KOPT-K1 (cell line): ENCODE data around the gene IRX5.

Experiments
- H3K27ac ChIP-seq: fragments of 200-600 bp; sonication (generic); 2 replicates; pipeline ENCODE4 v1.5.1; 2016; ENCODE audit warnings: antibody characterized with exemption, mild to moderate bottlenecking, low read depth, low read length; ENCODE audit not compliant: poor library complexity, severe bottlenecking
- H3K36me3 ChIP-seq: fragments of 200-600 bp; sonication (generic); 2 replicates; pipeline ENCODE4 v1.5.1; 2017; ENCODE audit warnings: antibody characterized with exemption, mild to moderate bottlenecking, low read length, moderate library complexity; ENCODE audit not compliant: insufficient read depth
- H3K9me3 ChIP-seq: fragments of 200-600 bp; sonication (generic); 2 replicates; pipeline ENCODE4 v1.5.1; 2017; ENCODE audit warnings: antibody characterized with exemption, low read length, mild to moderate bottlenecking; ENCODE audit not compliant: insufficient read depth, poor library complexity, severe bottlenecking

IRX5 gene

DNA sequence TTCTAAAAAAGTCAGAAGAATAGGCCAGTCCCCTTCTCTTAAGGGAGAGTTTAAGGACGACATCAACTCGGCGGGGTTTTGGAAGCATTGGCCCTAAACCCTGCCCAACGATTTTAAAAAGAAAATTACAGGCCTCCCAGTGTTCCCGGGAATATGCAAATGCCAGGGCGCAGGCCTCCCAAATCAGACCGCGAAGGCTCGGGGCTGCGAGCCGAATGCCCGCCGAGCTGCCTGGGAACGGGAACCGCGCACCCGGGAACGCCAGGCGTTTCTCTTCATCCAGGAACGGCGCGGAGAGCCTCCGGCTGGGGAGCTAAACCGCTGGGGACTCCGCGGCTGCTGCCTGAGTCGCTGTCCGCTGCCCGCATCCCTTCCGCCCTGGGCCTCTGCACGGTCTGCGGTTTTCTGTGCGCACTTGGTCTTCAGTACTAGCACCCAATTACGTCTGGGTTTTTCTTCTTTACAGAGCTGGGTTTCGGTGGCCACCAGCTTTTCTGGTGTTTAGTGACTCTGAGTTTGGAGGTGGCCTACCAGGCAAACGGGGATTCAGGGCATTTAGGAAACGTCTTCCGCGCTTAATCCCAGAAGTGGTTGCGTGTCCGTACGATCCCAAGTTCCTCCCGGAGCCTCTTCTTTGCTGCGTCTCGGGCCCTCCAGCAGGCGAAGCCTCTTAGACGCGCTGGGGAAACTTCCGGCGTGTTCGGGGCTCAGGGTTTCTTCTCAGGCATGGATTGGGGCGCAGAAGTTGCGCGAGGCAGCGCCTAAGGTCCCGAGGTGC is 5.7 kb downstream of the IRX5 start:
- peaks cover 63% of the 10 kb centered on the region for H3K36me3 ChIP-seq
- H3K27ac ChIP-seq, result no peak overlapping the region
- H3K9me3 ChIP-seq, result peaks cover 38% of the 10 kb centered on the region

DNA sequence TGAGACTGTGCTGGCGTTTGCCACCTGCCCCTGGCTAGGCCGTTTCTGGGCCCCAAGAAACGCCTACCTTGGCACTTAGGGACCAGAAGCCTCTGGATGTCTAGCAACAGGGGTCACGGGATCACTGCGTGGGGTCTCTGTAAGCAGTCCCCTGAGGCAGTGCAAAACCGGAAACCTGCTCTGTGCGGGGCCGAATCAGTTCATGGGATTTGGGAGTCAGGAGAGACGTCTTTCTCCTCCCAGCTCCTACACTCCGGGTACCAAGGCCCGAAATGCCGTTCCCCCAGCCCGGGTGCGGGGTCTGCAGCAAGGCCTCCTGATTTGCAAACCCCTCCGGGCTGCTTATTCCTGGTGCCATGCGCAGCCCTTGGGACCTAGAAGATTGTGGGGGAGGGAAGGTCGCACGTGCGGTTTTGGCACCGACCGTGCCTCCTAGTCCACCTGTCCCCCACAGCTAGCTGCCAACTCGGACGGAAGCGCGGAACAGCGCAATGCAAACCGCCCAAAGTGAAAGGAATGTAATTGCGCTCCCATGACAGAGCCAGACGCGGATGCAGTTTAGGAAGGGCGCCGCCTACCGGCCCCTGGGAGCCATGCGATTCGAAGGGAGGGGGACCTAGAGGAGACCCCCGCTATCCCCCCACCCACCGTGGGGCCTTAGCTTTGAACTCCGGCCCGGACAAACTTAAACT is 6.5 kb downstream of the IRX5 start:
- Histone ChIP-seq H3K9me3 (peaks cover 38% of the 10 kb centered on the region), H3K36me3 (peaks cover 63% of the 10 kb centered on the region), H3K27ac (no peak overlapping the region)

DNA sequence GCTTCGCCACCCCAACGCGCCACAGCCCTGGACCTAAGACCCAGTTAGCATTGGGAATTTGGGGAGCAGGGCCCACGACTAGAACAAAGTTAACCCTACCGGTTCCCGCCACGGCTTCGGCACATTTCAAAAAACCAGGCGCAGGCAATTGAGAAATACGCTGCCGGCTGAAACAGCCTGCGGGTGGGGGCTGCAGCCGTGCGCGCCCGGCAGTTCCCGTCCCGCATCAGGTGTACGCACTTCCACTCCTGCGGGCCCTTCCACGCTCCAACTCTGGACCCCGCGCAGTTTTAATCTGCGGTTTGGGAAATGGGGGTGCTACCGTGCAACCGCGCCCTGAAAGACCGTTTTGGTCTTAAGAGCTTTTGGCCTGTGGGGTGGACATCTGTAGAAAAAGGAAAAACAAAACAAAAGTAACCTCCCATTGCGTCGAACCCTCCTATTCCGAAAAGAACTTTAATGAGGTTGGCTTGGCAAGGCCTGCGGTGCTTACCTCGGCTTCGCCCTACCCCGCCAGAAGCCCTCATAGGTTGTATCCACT is 7.1 kb downstream of the IRX5 start:
- Histone ChIP-seq H3K27ac (no peak overlapping the region), H3K36me3 (peaks cover 61% of the 10 kb centered on the region)

DNA sequence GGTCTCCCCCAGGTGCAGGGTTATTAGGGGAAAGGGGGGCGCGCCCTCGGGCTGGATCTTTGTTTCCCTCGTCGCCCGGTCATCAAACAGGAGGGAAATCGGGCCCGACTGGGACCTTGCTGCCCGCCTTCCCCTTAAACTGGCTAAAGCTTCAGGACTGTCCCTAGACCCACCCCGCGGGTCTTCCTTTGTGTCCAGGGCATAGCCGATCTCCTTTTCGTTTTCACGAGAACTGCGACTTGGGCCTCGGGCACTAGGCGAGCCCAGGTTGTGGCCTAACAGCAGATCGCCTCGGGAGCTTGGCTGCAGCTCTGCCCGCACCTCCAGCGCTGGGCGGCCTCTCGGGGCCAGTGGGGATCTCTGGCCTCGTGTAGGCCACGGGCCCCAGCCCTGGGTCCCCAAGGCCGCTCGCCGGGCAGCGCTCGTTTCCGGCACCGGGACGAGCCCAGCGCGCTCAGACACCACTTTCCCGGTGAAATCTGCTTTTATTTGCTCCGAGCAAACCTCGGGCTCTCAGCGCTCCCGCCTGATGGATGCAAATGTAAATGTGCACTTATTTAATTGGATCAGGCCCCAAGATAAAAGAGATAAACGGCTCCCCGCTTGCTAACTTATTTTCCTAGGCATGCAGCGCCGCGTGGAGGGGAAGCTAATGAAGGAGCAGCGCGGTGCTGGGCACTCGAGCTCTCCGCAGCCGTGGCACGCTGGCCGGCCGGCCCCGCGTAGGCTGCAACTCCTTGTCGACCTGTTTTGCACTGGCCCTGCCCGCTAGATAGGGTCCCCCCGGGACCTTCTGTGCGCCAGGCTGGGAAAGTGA is 7.8 kb downstream of the IRX5 start:
- Histone ChIP-seq H3K27ac (no peak overlapping the region), H3K36me3 (peaks cover 56% of the 10 kb centered on the region), H3K9me3 (peaks cover 36% of the 10 kb centered on the region)

More for the DNA sequence above, 7.1 kb downstream of the IRX5 start:
- peaks cover 38% of the 10 kb centered on the region for H3K9me3 ChIP-seq

DNA sequence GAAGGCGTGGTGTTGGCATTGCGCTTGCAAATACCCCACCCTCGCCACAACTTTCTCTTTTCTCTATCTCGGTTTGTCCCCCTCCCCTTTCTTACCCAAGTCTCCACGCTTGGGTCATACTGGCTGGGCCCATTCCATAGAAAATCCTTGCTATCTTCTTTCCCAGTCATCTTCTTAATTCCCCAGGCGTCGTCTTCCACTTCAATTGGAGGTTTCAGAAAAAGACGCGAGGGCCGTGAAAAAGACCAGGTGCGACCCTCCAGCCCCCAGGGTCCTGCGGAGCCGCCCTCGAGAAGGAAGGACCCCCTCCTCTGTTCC is 8.3 kb downstream of the IRX5 start:
- Histone ChIP-seq H3K9me3 (peaks cover 30% of the 10 kb centered on the region), H3K27ac (no peak overlapping the region), H3K36me3 (peaks cover 50% of the 10 kb centered on the region)

DNA sequence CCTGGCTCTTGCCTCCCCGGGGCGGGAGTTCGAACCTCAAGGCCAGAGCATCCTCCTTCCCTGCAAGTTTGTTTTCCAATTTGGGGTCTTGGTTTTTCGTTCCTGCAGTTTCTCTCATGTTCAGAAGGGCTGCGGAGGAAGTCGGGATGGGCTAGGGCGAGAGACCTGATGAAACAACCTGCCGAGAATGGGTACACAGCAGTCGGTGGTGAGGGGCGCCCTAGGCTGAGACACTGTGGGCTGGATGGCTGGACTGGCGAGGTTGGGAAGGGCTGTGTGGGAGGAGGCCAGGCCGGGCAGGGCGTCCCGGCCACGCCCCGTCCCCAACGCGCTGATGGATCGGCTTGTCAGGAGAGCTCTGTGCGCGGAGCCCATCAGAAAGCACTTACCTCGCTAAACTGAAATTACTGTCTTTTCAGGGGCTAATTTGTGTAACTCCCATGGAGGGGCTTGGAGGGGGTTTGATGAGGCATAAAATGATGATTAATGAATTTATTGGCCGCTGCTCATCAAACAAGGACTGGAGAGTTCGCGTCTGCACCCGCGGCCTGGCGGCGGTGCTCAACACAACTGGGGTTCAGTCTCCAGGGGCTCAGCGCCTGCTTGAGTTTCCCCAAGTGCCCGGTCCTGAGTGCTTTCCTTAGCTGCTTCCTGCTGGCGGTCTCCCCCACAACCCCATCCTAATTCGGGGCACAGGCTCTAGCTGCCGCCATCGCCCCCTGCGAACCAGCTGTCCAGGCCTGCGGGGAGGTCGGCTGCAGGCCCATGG is 9.0 kb downstream of the IRX5 start:
- Histone ChIP-seq H3K36me3 (peaks cover 43% of the 10 kb centered on the region), H3K27ac (no peak overlapping the region)

DNA sequence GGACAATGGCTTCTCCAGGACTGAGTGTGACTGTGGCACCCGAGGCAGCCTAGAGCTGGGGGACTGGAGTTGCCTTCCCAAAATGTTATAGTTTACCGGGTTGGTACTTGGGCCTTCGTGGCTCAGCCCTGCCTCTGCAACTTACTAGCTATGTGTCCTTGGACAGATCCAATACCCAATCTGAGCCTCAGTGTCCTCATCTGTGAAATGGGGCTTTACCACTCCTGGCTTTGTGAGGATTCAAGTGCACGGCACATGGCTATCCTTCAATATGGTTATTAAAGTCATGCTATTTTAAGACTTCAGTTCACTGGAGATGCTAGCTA is 9.6 kb downstream of the IRX5 start:
- Histone ChIP-seq H3K9me3 (peaks cover 21% of the 10 kb centered on the region), H3K27ac (no peak overlapping the region), H3K36me3 (peaks cover 37% of the 10 kb centered on the region)

More for the DNA sequence above, 9.0 kb downstream of the IRX5 start:
- peaks cover 26% of the 10 kb centered on the region for H3K9me3 ChIP-seq

DNA sequence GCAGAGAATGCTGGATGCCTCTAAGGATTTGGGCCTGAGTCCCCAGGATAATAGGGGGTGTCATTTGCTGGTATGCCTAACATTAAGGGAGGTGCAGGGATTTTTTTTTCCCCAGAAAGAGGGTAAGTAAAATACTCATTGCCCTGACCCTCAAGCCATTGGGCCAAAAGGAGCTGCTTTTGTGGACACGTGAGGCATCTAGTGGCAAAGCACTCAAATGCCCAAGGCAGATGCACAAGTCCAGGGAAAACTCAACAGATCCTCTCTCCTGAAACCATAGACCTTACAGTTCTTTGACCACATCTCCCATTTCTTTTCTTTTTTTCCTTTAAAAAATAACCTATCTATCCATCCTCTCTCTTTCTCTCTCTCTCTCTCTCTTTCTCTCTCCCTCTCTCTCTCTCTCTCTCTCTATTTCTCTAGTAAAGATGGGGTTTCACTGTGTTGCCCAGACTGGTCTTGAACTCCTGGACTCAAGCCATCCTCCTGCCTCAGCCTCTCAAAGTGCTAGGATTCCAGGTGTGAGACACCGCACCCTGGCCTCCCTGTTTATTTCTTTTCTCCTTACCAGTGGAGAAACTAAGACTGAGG is 11.8 kb downstream of the IRX5 start:
- peaks cover 15% of the 10 kb centered on the region for H3K36me3 ChIP-seq

DNA sequence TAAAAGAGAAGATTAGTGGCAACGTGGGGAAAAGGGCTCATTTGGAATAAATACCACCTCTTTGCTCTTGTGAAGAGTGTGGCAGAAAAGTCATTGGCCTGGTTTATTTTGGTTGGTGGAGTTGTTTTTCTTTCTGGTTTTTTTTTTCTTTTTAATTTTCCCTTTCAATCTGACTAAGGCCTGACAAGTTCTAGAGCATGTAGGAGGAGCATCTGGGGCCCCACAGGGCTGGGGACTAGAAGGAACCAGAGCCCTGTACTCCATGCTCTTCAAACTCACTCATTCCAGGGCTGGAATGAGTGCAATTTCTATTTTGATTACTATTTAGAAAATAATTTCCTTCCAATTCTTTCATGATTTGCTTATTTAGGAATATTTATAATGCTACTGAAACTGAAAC is 13.3 kb downstream of the IRX5 start:
- peaks cover 7% of the 10 kb centered on the region for H3K36me3 ChIP-seq
- H3K27ac ChIP-seq, result no peak overlapping the region
- no peaks in the 10 kb centered on the region for H3K9me3 ChIP-seq

More for the DNA sequence above, 11.8 kb downstream of the IRX5 start:
- Histone ChIP-seq H3K9me3 (peaks cover 6% of the 10 kb centered on the region), H3K27ac (no peak overlapping the region)

DNA sequence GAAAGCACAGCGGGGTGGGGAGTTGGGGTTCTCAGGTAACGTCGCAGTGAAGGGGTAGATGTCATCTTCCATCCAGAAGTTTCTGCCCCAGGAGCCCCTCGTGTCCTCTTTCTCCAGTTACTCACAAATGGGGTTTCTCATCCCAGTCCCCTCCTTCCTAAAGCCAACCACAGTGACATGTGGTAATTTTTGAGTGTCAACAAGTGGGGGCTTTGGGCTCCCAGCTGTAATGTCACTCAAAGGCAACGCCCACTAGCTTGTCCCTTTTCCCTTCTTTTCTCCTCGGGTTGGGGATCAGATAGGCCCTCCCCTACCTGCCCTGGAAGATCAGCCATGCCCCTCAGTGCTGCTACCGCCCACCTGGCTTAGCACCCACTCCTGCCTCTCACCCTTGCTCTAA is 14.4 kb downstream of the IRX5 start:
- Histone ChIP-seq H3K36me3 (no peaks in the 10 kb centered on the region), H3K9me3 (no peaks in the 10 kb centered on the region), H3K27ac (no peak overlapping the region)

DNA sequence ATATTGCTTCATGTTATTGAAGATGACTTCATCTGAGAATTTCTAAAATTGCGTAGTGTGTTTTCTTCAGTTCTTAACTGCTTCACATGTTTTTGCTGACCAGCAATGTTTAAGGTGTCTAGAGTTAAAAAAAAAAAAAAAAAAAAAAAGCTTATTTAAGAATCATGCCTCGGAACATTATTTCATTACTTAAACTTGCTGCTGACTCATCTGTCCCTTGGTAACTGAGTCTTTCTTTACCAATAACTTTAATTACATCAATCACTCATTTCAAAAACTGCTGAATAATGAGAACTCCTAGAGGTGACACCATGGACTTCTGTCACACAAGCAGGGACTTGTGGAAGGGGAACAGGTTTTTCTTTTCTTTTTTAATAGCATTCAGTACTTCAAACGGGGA is 16.2 kb downstream of the IRX5 start:
- H3K36me3 ChIP-seq, result no peaks in the 10 kb centered on the region
- no peaks in the 10 kb centered on the region for H3K9me3 ChIP-seq
- H3K27ac ChIP-seq, result no peak overlapping the region

DNA sequence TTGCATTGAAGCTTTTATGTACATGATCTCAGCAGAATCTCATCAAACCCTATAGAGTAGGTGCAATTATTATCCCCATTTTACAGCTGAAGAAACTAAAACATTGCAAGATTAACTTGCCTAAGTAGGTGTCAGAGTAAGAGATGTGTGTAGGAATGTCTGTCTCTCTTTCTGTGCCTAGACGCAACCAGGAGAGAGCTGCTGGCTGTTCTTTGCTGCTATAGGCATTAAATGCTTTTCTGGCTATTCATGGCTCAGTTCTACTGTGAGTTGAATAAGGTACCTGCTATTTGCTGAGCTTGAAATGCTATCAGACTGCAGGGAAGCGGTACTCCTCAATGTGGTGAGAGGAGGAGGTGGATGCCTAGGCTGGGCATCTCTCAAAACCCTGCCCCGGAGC is 17.0 kb downstream of the IRX5 start:
- Histone ChIP-seq H3K27ac (no peak overlapping the region), H3K9me3 (no peaks in the 10 kb centered on the region)

DNA sequence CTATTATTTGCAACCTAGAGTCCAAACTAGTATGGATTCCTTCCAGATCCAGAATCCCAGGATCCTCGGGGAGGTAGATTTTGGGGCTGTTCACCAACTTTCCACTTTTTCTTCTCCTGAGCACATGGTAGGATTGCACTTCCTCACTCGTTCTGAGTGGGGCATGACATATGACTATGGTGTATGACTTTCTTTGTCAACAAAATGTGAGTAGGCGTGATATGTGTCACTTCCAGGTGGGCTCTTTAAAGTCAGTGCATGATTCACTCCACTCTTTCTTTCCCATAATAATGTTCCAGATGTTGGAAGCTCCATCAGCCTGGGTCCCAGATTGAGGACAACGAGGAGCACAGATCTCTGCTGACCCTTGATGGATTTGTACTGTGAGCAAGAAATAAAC is 21.5 kb downstream of the IRX5 start:
- H3K27ac ChIP-seq, result no peak overlapping the region
- H3K9me3 ChIP-seq, result no peaks in the 10 kb centered on the region
- H3K36me3 ChIP-seq, result no peaks in the 10 kb centered on the region

More for the DNA sequence above, 17.0 kb downstream of the IRX5 start:
- H3K36me3 ChIP-seq, result no peaks in the 10 kb centered on the region

DNA sequence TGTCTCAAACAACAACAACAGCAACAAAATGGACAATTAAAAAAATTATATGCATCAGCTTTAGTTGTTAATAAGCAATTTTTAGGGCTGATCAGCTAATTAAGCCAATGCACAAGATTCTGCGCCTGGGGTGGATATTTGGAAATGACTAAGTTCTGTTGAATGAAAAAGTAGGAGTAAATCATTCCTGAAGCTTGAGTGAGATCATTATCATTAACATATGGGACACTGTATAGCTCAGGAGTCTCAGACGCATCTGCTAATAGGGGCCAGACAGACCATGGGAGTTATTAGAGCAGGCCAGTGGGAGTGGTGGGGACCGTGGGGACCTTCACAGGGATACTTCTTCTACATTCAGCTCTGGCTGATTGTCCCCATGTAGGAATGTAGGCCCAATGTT is 22.8 kb downstream of the IRX5 start:
- H3K9me3 ChIP-seq, result no peaks in the 10 kb centered on the region
- H3K36me3 ChIP-seq, result no peaks in the 10 kb centered on the region
- H3K27ac ChIP-seq, result no peak overlapping the region
